ENCODE data around the gene FUBP1. TPM values are rescaled to one million over a fixed set of nuclear protein-coding genes. Genes with fewer than 3 reads are reported as not detected.

Gene FUBP1
- total and polyA plus RNA-seq, 9 of the 15 experiments (the other 6 are each of a cell fraction or from before 2014, with no cell fraction given) = 104 to 294 (median 213) TPM

- ATAC-seq = no peak; the same call in 2 of the 3 replicates
- no peak overlapping the region for H2AFZ ChIP-seq (ENCODE audit: low read depth, low read length)
- no peaks in the 10 kb centered on the region for H3K27me3 ChIP-seq (ENCODE audit: control insufficient read depth in 2 of 2, insufficient read depth in 2 of 2, low read length in 2 of 2)
- BruUV-seq (replicated peaks) = no TSS peak
- ChIA-PET POLR2A (no interaction called here), CTCF (ENCODE audit: low intra/inter-chr PET ratio) (no interaction called here)
- no peak overlapping the region for H3K9ac ChIP-seq (ENCODE audit: insufficient read depth in 1 of 2, low read depth in 2 of 2, low read length in 2 of 2)
- no peaks in the 10 kb centered on the region for H4K20me1 ChIP-seq (replicated peaks; ENCODE audit: control insufficient read depth, insufficient read depth, low read length)
- intact Hi-C loops (cut with micrococcal nuclease) (no loop called here), in situ Hi-C loops (cut with MboI) (no loop called here)
- H3K4me1 ChIP-seq (replicated peaks in 1 of 2; ENCODE audit: control insufficient read depth in 2 of 2, insufficient read depth in 2 of 2, low read length in 2 of 2) = no peaks in the 10 kb centered on the region
- FAIRE-seq = no peak
- no peak overlapping the region for H3K4me3 ChIP-seq
- H3K9me3 ChIP-seq (replicated peaks; ENCODE audit: control insufficient read depth, insufficient read depth, low read depth, low read length) = no peaks in the 10 kb centered on the region
- DNase-seq (ENCODE audit: extremely low read depth in 1 of 4, low spot score in 3 of 4) = no peak
- no peaks in the 10 kb centered on the region for H3K79me2 ChIP-seq (ENCODE audit: control insufficient read depth, insufficient read depth, low read length)
- 73% methylated on average over 4 of the region's 4 CpGs for WGBS (ENCODE audit: insufficient coverage, low coverage, missing lambda C conversion rate)
- H3K4me2 ChIP-seq (ENCODE audit: insufficient read depth, low read length) = no peak overlapping the region
- H3K27ac ChIP-seq (ENCODE audit: extremely low read depth, low read depth, low read length) = no peak overlapping the region
- H3K36me3 ChIP-seq (ENCODE audit: control insufficient read depth, insufficient read depth, low read length) = peaks cover 29% of the 10 kb centered on the region
- no peaks in the 10 kb centered on the region for H3K9me1 ChIP-seq (ENCODE audit: control insufficient read depth, insufficient read depth, low read length)
- TF ChIP-seq ZNF584 (CRISPR knock-in tag; IDR thresholded peaks at IDR 0.05; ENCODE audit: low read depth) = no peak
- no peak for TF ChIP-seq BRCA1 (IDR thresholded peaks at IDR 0.05)
- TF ChIP-seq BRCA1 (CRISPR knock-in tag; IDR thresholded peaks at IDR 0.05) = no peak
- no peak for TF ChIP-seq IRF1 (CRISPR knock-in tag; IDR thresholded peaks at IDR 0.05; ENCODE audit: borderline replicate concordance)
- TF ChIP-seq POLR2AphosphoS5 (IDR thresholded peaks at IDR 0.05; ENCODE audit: control insufficient read depth, insufficient read depth, low read depth, low read length) = 0 out of 2 replicates have a peak, but pooled peaks have one; percentile 15
- TF ChIP-seq, protein P1, sequence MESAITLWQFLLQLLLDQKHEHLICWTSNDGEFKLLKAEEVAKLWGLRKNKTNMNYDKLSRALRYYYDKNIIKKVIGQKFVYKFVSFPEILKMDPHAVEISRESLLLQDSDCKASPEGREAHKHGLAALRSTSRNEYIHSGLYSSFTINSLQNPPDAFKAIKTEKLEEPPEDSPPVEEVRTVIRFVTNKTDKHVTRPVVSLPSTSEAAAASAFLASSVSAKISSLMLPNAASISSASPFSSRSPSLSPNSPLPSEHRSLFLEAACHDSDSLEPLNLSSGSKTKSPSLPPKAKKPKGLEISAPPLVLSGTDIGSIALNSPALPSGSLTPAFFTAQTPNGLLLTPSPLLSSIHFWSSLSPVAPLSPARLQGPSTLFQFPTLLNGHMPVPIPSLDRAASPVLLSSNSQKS (CRISPR knock-in tag; IDR thresholded peaks at IDR 0.05) = no peak
- TF ChIP-seq ETV1 (tag; conservative IDR thresholded peaks at IDR 0.05; ENCODE audit: low read depth) = no peak
- TF ChIP-seq E2F8 (IDR thresholded peaks at IDR 0.05; ENCODE audit: low read depth, partially characterized antibody) = peak; percentile 33
- no peak for TF ChIP-seq SRSF1 (IDR thresholded peaks at IDR 0.05; ENCODE audit: low read depth, low read length)
- peak; percentile 94 for TF ChIP-seq POLR2AphosphoS2 (IDR thresholded peaks at IDR 0.05; ENCODE audit: low read length)
- TF ChIP-seq PTRF (tag; IDR thresholded peaks at IDR 0.05) = no peak
- no peak for TF ChIP-seq BDP1 (IDR thresholded peaks at IDR 0.05; ENCODE audit: insufficient read depth, insufficient read length)
- TF ChIP-seq ZFP91 (CRISPR knock-in tag; IDR thresholded peaks at IDR 0.05) = no peak
- peak; percentile 39 for TF ChIP-seq SUPT5H (IDR thresholded peaks at IDR 0.05)
- TF ChIP-seq, protein P2, sequence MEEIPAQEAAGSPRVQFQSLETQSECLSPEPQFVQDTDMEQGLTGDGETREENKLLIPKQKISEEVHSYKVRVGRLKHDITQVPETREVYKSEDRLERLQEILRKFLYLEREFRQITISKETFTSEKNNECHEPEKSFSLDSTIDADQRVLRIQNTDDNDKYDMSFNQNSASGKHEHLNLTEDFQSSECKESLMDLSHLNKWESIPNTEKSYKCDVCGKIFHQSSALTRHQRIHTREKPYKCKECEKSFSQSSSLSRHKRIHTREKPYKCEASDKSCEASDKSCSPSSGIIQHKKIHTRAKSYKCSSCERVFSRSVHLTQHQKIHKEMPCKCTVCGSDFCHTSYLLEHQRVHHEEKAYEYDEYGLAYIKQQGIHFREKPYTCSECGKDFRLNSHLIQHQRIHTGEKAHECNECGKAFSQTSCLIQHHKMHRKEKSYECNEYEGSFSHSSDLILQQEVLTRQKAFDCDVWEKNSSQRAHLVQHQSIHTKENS (CRISPR knock-in tag; IDR thresholded peaks at IDR 0.05) = no peak
Observed at GRCh38 chr1:77940921-77941570, 37.8 kb downstream of the FUBP1 start.
